Lung (tissue), 12 donors: ENCODE data around the gene SMAD5. TPM values are rescaled to one million over a fixed set of nuclear protein-coding genes. Genes with fewer than 3 reads are reported as not detected.

Experiments
- ATAC-seq: fragments of 200-7000 bp; cut with Tn5 transposase; one replicate; pipeline ENCODE4 v1.9.1; 2020; ENCODE audit warnings: moderate number of reproducible peaks; ENCODE audit not compliant: insufficient read depth, low FRiP score
- DNase-seq, 3 donors: peaks; one replicate each; pipeline ENCODE4 v3.0.0-alpha.2; 2013 to 2017
- H3K27ac ChIP-seq, 2 donors: one replicate each; pipeline ENCODE4 v1.5.1; 2013; ENCODE audit warnings: mild to moderate bottlenecking in 2 of 2, moderate library complexity in 2 of 2, control low read depth in 1 of 2, inconsistent platforms in 1 of 2, low read depth in 1 of 2, low read length in 1 of 2
- H3K27me3 ChIP-seq, 3 donors: one replicate each; pipeline ENCODE4 v1.5.1; 2013; ENCODE audit warnings: low read length in 2 of 3; ENCODE audit not compliant: control insufficient read depth in 3 of 3, insufficient read depth in 3 of 3
- H3K36me3 ChIP-seq, 4 donors: one replicate each; pipeline ENCODE4 v1.5.1; 2013; ENCODE audit warnings: low read length in 4 of 4, mild to moderate bottlenecking in 1 of 4, moderate library complexity in 1 of 4; ENCODE audit not compliant: control insufficient read depth in 4 of 4, insufficient read depth in 4 of 4
- H3K4me1 ChIP-seq, 5 donors: one replicate each; pipeline ENCODE4 v1.5.1; 2013; ENCODE audit warnings: low read length in 5 of 5, mild to moderate bottlenecking in 2 of 5, moderate library complexity in 1 of 5; ENCODE audit not compliant: control insufficient read depth in 5 of 5, insufficient read depth in 5 of 5
- H3K4me3 ChIP-seq: one replicate; pipeline ENCODE4 v1.5.1; 2013; ENCODE audit warnings: mild to moderate bottlenecking, control low read depth, moderate library complexity
- H3K9ac ChIP-seq, 2 donors: one replicate each; pipeline ENCODE4 v1.5.1; 2013; ENCODE audit warnings: low read length in 2 of 2, control low read depth in 1 of 2; ENCODE audit not compliant: insufficient read depth in 1 of 2
- H3K9me3 ChIP-seq, 4 donors: one replicate each; pipeline ENCODE4 v1.5.1; 2013; ENCODE audit warnings: low read length in 3 of 4, mild to moderate bottlenecking in 1 of 4, moderate library complexity in 1 of 4; ENCODE audit not compliant: control insufficient read depth in 4 of 4, insufficient read depth in 3 of 4
- CTCF ChIP-seq: IDR thresholded peaks from 2 replicates; pipeline ENCODE4 v1.5.1; 2012; ENCODE audit warnings: mild to moderate bottlenecking; ENCODE audit errors: control extremely low read depth, extremely low read depth
- WGBS, 2 donors: extraction: QIAGEN DNeasy Blood & Tissue Kit; methylation state at CpG; one replicate each; pipeline ENCODE4 v1.1.7; 2013; 5-methylcytosine and 5-hydroxymethylcytosine counted together
- polyA plus RNA-seq, 2 donors: library from polyadenylated mRNA; stranded (reverse); fragments of 200-250 nt; gene quantifications; one replicate each; pipeline ENCODE4 v1.2.1, GENCODE V29; 2013
- total RNA-seq, 2 donors: library from RNA; depleted of rRNA in 1 of 2; stranded (reverse); fragments of >200 nt in 1 of 2; gene quantifications; one replicate each; pipeline ENCODE4 v1.2.1, GENCODE V29; 2014 to 2021
- donor health status: control.
- donor health status: control.
- donor health status: Bipolar disorder and iron deficiency.
- donor health status: healthy.
- donor health status: DM: yes; HTN: yes; CAD: no.

SMAD5 gene
- total and polyA plus RNA-seq, 4 donors = 8.8 to 67.0 (median 26.6) TPM

- no peak for DNase-seq
- Histone ChIP-seq H3K9me3 (no peaks in the 10 kb centered on the region), H3K9ac (no peak overlapping the region), H3K4me3 (no peak overlapping the region), H3K4me1 (peaks cover 0 to 25% (median 6%) of the 10 kb centered on the region in 5 donors), H3K27me3 (no peaks in the 10 kb centered on the region), H3K36me3 (no peaks in the 10 kb centered on the region), H3K27ac (no peak overlapping the region)
- WGBS, 2 donors = 80 to 90% methylated on average over 3 of the region's 3 CpGs
- no peak for ATAC-seq
- TF ChIP-seq CTCF = no peak
Measured at GRCh38 chr5:136146201-136146600, 13.6 kb downstream of the SMAD5 start.

GRCh38 chr5:136147632-136148031, 15.0 kb downstream of the SMAD5 start:
- ATAC-seq (no peak), DNase-seq (no peak)
- H3K4me3 ChIP-seq = no peak overlapping the region
- no peak overlapping the region for H3K27ac ChIP-seq
- no peak for TF ChIP-seq CTCF
- peaks cover 0 to 3% (median under 1%) of the 10 kb centered on the region in 4 donors for H3K36me3 ChIP-seq
- peaks cover 0 to 31% (median 3%) of the 10 kb centered on the region in 5 donors for H3K4me1 ChIP-seq
- H3K27me3 ChIP-seq = no peaks in the 10 kb centered on the region
- no peaks in the 10 kb centered on the region for H3K9me3 ChIP-seq
- H3K9ac ChIP-seq = no peak overlapping the region

- H3K27ac ChIP-seq = no peak overlapping the region
- H3K9ac ChIP-seq = no peak overlapping the region
- no peak for TF ChIP-seq CTCF
- peaks cover 0 to 31% (median 0%) of the 10 kb centered on the region in 5 donors for H3K4me1 ChIP-seq
- peaks cover 4 to 12% (median 8%) of the 10 kb centered on the region in 4 donors for H3K36me3 ChIP-seq
- no peak overlapping the region for H3K4me3 ChIP-seq
- H3K27me3 ChIP-seq = no peaks in the 10 kb centered on the region
- 17 to 37% methylated on average over 1 of the region's 1 CpG for WGBS, 2 donors
- H3K9me3 ChIP-seq = no peaks in the 10 kb centered on the region
- ATAC-seq = no peak
- DNase-seq = no peak
Measured at GRCh38 chr5:136149891-136150290, 17.2 kb downstream of the SMAD5 start.

- no peak overlapping the region for H3K4me3 ChIP-seq
- WGBS, 2 donors = 96% methylated on average over 11 of the region's 11 CpGs
- H3K27ac ChIP-seq = no peak overlapping the region
- H3K27me3 ChIP-seq = no peaks in the 10 kb centered on the region
- no peak for TF ChIP-seq CTCF
- no peaks in the 10 kb centered on the region for H3K9me3 ChIP-seq
- H3K9ac ChIP-seq = no peak overlapping the region
- H3K36me3 ChIP-seq = peaks cover 4 to 28% (median 19%) of the 10 kb centered on the region in 4 donors
- DNase-seq (no peak), ATAC-seq (no peak)
- H3K4me1 ChIP-seq = peaks cover 0 to 33% (median 0%) of the 10 kb centered on the region in 5 donors
Measured at GRCh38 chr5:136153581-136154236, 21.1 kb downstream of the SMAD5 start.
